Natural killer cell (primary cell): ENCODE results near the gene CRYBA2. TPM values are rescaled to one million over a fixed set of nuclear protein-coding genes. Genes with fewer than 3 reads are reported as not detected.

Experiments
- ATAC-seq, 3 donors: fragments of 150-1000 bp in 2 of 3; fragments of 200-7000 bp in 1 of 3; cut with Tn5 transposase; 1 replicate in 1 of 3; 2 replicates in 2 of 3; pipeline ENCODE4 v1.10.0; 2021; ENCODE audit warnings: mild to moderate bottlenecking in 2 of 3, moderate library complexity in 2 of 3
- DNase-seq, 2 donors: peaks; one replicate each; pipeline versions ENCODE4 v3.0.0 to v3.0.0-alpha.2; 2013 to 2021; ENCODE audit warnings: mixed read lengths in 1 of 2
- H3K27ac ChIP-seq: one replicate; pipeline ENCODE4 v1.5.1; 2013; ENCODE audit warnings: mild to moderate bottlenecking, low read length
- H3K27me3 ChIP-seq: one replicate; pipeline ENCODE4 v1.6.1; 2013; ENCODE audit warnings: low read length; ENCODE audit not compliant: control insufficient read depth, insufficient read depth
- H3K36me3 ChIP-seq: one replicate; pipeline ENCODE4 v1.6.1; 2013; ENCODE audit warnings: low read length; ENCODE audit not compliant: control insufficient read depth, insufficient read depth
- H3K4me1 ChIP-seq: one replicate; pipeline ENCODE4 v1.6.1; 2013; ENCODE audit warnings: low read length; ENCODE audit not compliant: control insufficient read depth, insufficient read depth
- H3K4me3 ChIP-seq: one replicate; pipeline ENCODE4 v1.5.1; 2013; ENCODE audit warnings: low read length
- H3K9me3 ChIP-seq: one replicate; pipeline ENCODE4 v1.6.1; 2013; ENCODE audit warnings: low read length; ENCODE audit not compliant: control insufficient read depth, insufficient read depth
- H3K27ac Mint-ChIP-seq, 2 donors: one replicate each; pipeline ENCODE4 v1.8.0; 2022; ENCODE audit warnings: mild to moderate bottlenecking in 2 of 2, mixed read lengths in 2 of 2, moderate library complexity in 1 of 2
- H3K27me3 Mint-ChIP-seq, 2 donors: one replicate each; pipeline ENCODE4 v1.8.0; 2022; ENCODE audit warnings: low read depth in 2 of 2, mixed read lengths in 2 of 2
- H3K36me3 Mint-ChIP-seq: one replicate; pipeline ENCODE4 v1.8.0; 2022; ENCODE audit warnings: mixed read lengths
- H3K4me1 Mint-ChIP-seq, 2 donors: one replicate each; pipeline ENCODE4 v1.8.0; 2022; ENCODE audit warnings: mixed read lengths in 2 of 2
- H3K4me3 Mint-ChIP-seq: one replicate; pipeline ENCODE4 v1.8.0; 2022; ENCODE audit warnings: mild to moderate bottlenecking, moderate library complexity, mixed read lengths
- H3K9me3 Mint-ChIP-seq, 2 donors: one replicate each; pipeline ENCODE4 v1.8.0; 2022; ENCODE audit warnings: mixed read lengths in 2 of 2
- WGBS: methylation state at CpG from one replicate; pipeline ENCODE4 v1.1.7; 2013; ENCODE audit warnings: missing lambda C conversion rate; ENCODE audit not compliant: insufficient coverage; 5-methylcytosine and 5-hydroxymethylcytosine counted together
- intact Hi-C: fragments of 100-400 bp; cut with micrococcal nuclease; formaldehyde crosslinking; loops from one replicate; pipeline ENCODE4 v1.14.2; 2022
- total RNA-seq, 4 donors: library from RNA; stranded (reverse); fragments of 120-200 nt in 1 of 4; gene quantifications; one replicate each; pipeline versions ENCODE4 v1.2.3 to v1.2.4, GENCODE V29; 2013 to 2022
- TF ChIP-seq, protein P1 (sequence below): fragments of 200-600 bp; IDR thresholded peaks from one replicate; pipeline ENCODE4 v1.8.0; 2022; ENCODE audit warnings: antibody characterized with exemption

CRYBA2 gene
- total RNA-seq, 3 donors from 2014 or later (not counting 1 experiment from before 2014, with no cell fraction given), result not detected

DNA sequence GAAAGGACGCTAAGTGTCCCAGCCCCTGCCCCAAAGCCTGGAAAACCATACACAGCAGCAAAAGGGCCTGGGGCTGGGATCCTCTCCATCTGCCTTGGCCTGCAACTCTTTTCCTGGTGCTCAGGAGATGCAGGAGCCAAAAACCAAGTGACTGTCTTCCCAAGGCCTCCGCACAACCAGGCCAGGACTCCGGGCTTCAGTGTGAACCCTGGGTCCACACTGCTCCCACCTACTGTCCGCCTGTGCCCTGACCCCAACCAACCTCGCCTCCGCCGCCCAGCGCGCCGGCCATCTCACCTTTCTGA is 9.3 kb downstream of the CRYBA2 start:
- Mint-ChIP-seq H3K4me3 (no peak overlapping the region), H3K4me1 (peaks cover 7 to 24% of the 10 kb centered on the region in 2 donors), H3K9me3 (no peaks in the 10 kb centered on the region), H3K27ac (no peak overlapping the region), H3K27me3 (peaks cover 48 to 54% of the 10 kb centered on the region in 2 donors), H3K36me3 (no peaks in the 10 kb centered on the region)
- intact Hi-C loops, result no loop called here
- DNase-seq (no peak), ATAC-seq (no peak)
- TF ChIP-seq, protein P1, sequence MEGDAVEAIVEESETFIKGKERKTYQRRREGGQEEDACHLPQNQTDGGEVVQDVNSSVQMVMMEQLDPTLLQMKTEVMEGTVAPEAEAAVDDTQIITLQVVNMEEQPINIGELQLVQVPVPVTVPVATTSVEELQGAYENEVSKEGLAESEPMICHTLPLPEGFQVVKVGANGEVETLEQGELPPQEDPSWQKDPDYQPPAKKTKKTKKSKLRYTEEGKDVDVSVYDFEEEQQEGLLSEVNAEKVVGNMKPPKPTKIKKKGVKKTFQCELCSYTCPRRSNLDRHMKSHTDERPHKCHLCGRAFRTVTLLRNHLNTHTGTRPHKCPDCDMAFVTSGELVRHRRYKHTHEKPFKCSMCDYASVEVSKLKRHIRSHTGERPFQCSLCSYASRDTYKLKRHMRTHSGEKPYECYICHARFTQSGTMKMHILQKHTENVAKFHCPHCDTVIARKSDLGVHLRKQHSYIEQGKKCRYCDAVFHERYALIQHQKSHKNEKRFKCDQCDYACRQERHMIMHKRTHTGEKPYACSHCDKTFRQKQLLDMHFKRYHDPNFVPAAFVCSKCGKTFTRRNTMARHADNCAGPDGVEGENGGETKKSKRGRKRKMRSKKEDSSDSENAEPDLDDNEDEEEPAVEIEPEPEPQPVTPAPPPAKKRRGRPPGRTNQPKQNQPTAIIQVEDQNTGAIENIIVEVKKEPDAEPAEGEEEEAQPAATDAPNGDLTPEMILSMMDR, result no peak
- Histone ChIP-seq H3K36me3 (no peaks in the 10 kb centered on the region), H3K4me3 (no peak overlapping the region), H3K27me3 (peaks cover 55% of the 10 kb centered on the region), H3K4me1 (peaks cover 26% of the 10 kb centered on the region), H3K27ac (no peak overlapping the region), H3K9me3 (no peaks in the 10 kb centered on the region)
- 8% methylated on average over 10 of the region's 10 CpGs for WGBS

DNA sequence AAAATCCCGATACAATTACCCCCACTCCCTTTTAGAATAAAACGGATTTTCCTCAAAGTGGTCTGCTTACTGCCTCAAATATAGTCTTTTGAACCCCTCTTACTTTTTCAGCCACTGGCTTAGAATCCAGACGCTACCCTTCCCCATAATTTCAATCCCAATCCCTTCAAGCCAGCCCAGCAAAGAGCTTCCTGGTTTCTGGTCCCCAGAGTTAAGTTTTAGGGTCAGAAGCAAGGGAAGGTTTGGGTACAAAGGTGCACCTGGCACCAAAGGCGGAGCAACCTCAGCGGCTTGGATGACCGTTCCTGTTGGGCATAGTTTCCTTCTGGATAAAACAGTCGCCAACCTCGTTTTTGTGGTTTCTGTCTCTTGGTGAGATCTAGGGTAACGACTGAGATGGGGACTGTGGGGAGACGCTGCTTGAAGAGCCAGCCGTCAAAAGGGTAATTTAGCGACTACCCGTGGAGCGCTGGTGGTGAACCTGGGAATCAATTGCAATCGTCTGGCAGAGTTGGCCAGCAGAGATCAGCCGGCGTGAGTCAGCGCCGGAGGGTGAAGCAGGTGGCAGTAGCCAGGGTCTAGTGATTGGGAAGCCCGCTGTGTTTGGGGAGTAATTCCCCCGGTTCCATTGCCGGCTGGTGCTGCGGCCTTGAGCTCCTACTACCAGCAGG is 9.8 kb downstream of the CRYBA2 start:
- no peaks in the 10 kb centered on the region for H3K36me3 ChIP-seq
- no peak for DNase-seq
- Mint-ChIP-seq H3K4me1 (peaks cover 7 to 24% of the 10 kb centered on the region in 2 donors), H3K4me3 (no peak overlapping the region), H3K27me3 (peaks cover 48 to 55% of the 10 kb centered on the region in 2 donors), H3K9me3 (no peaks in the 10 kb centered on the region), H3K27ac (no peak overlapping the region), H3K36me3 (no peaks in the 10 kb centered on the region)
- peaks cover 26% of the 10 kb centered on the region for H3K4me1 ChIP-seq
- WGBS, result 9% methylated on average over 23 of the region's 23 CpGs
- peaks cover 52% of the 10 kb centered on the region for H3K27me3 ChIP-seq
- H3K4me3 ChIP-seq, result no peak overlapping the region
- TF ChIP-seq, protein P1, result no peak
- no peaks in the 10 kb centered on the region for H3K9me3 ChIP-seq
- intact Hi-C loops, result no loop called here
- H3K27ac ChIP-seq, result no peak overlapping the region
- ATAC-seq, result no peak

DNA sequence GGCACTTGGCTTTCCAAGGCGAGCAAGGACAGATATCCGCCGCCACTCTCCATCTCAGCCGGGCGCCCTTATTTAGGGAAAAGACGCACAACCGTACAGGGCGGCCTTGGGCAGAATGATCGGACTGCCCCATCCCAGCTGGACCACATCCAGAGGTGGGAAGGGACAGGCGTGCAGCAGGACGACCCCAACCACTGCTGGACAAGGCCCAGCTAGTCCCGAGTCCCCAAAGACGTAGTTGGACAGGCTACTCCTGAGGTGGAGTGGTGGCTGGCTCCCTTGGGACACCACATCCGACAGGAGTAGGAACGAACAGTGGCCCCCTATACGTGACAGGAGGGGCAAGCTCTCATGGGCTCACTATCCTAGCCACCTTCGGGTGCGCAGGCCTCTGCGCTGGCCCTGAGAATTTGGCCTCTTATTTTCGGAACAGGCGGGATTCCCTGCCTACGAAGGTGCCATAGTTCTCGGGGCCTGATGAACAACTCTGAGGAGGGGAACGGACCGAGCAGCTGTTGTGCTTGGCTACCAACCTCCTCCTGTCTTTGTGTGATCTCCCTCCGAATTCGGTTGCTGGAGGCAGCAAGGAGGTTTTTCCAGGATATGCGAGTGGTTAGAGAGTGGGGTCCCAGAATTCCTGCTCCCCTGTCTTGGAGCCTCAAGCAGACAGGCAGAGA is 10.5 kb downstream of the CRYBA2 start:
- Mint-ChIP-seq H3K4me3 (no peak overlapping the region), H3K9me3 (no peaks in the 10 kb centered on the region), H3K36me3 (no peaks in the 10 kb centered on the region), H3K4me1 (peaks cover 7 to 24% of the 10 kb centered on the region in 2 donors), H3K27ac (no peak overlapping the region), H3K27me3 (peaks cover 54 to 58% of the 10 kb centered on the region in 2 donors)
- Histone ChIP-seq H3K4me1 (peaks cover 26% of the 10 kb centered on the region), H3K4me3 (no peak overlapping the region), H3K36me3 (no peaks in the 10 kb centered on the region), H3K27ac (no peak overlapping the region), H3K27me3 (peaks cover 47% of the 10 kb centered on the region), H3K9me3 (no peaks in the 10 kb centered on the region)
- 12% methylated on average over 28 of the region's 28 CpGs for WGBS
- intact Hi-C loops, result no loop called here
- ATAC-seq (no peak), DNase-seq (no peak)
- TF ChIP-seq, protein P1, result no peak
